Lower lobe of right lung (tissue), 2 donors: Measurements from ENCODE around the gene TRAF1. TPM values are rescaled to one million over a fixed set of nuclear protein-coding genes. Genes with fewer than 3 reads are reported as not detected.

Experiments used
- ATAC-seq, 2 donors: fragments of 200-7000 bp; cut with Tn5 transposase; one replicate each; pipeline ENCODE4 v1.9.1; 2020 to 2022; ENCODE audit warnings: mild to moderate bottlenecking in 2 of 2, moderate library complexity in 2 of 2
- DNase-seq: peaks from one replicate; pipeline ENCODE4 v3.0.0-alpha.2; 2020
- H3K27ac ChIP-seq: fragments of 200-600 bp; one replicate; pipeline ENCODE4 v1.8.0; 2022
- H3K27me3 ChIP-seq: fragments of 200-600 bp; one replicate; pipeline ENCODE4 v1.8.0; 2022; ENCODE audit warnings: low read depth
- H3K36me3 ChIP-seq: fragments of 200-600 bp; one replicate; pipeline ENCODE4 v1.8.0; 2022; ENCODE audit warnings: mild to moderate bottlenecking
- H3K4me1 ChIP-seq: fragments of 200-600 bp; one replicate; pipeline ENCODE4 v1.8.0; 2022
- H3K4me3 ChIP-seq: fragments of 200-600 bp; one replicate; pipeline ENCODE4 v1.8.0; 2022; ENCODE audit warnings: mild to moderate bottlenecking
- H3K9me3 ChIP-seq: fragments of 200-600 bp; one replicate; pipeline ENCODE4 v1.8.0; 2022
- CTCF ChIP-seq: fragments of 200-600 bp; IDR thresholded peaks from one replicate; pipeline ENCODE4 v1.8.0; 2022; ENCODE audit warnings: antibody characterized with exemption, mild to moderate bottlenecking
- intact Hi-C: fragments of 100-400 bp; cut with DNase I; formaldehyde crosslinking; loops from one replicate; pipeline ENCODE4 v1.11.0; 2022
- total RNA-seq: library from RNA; stranded (reverse); fragmentation: NEBNext Ultra II Directional; extraction: Animal tissue kit (Norgen Biotek cat#: 25700); gene quantifications from one replicate; pipeline ENCODE4 v1.2.1, GENCODE V29; 2021
- donor health status: DM: no; HTN: yes; CAD: no; lungs with severe emphysema.

TRAF1 gene
- total RNA-seq, 1 donor from 2014 or later = 5.8 TPM

DNA sequence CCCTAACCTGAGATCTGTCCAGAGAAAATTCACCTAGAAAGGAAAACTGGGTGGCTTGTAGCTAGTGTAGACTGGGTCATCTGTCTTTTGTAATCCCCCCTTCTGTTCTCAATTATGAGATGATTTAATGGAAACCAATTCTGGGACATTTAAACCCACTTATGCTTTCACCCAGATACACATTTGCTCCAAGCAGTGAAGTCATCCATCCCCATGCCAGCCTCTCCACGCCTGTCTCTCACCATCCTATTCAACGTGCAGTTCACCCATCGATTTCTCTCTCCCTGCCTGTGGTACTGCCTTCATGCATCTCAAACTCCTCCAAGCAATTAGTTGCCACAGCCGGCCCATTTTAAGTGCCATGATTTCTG lies 51.4 kb downstream of the TRAF1 start:
- intact Hi-C loops = no loop called here

GRCh38 chr9:120874226-120875194 lies 52.1 kb downstream of the TRAF1 start:
- Histone ChIP-seq H3K27ac (no peak overlapping the region), H3K4me1 (peaks cover 14% of the 10 kb centered on the region), H3K9me3 (no peaks in the 10 kb centered on the region), H3K4me3 (no peak overlapping the region), H3K27me3 (no peaks in the 10 kb centered on the region), H3K36me3 (peaks cover 12% of the 10 kb centered on the region)
- no peak for ATAC-seq
- intact Hi-C loops = no loop called here
- TF ChIP-seq CTCF = no peak
- DNase-seq = no peak

More for the DNA sequence above, 51.4 kb downstream of the TRAF1 start:
- DNase-seq (no peak), ATAC-seq (no peak)
- no peaks in the 10 kb centered on the region for H3K27me3 ChIP-seq
- H3K4me1 ChIP-seq = peaks cover 12% of the 10 kb centered on the region
- peak overlapping the region; percentile 89 for H3K27ac ChIP-seq
- TF ChIP-seq CTCF = no peak
- H3K9me3 ChIP-seq = no peaks in the 10 kb centered on the region
- H3K36me3 ChIP-seq = peaks cover 12% of the 10 kb centered on the region
- peak overlapping the region; percentile 82 for H3K4me3 ChIP-seq

DNA sequence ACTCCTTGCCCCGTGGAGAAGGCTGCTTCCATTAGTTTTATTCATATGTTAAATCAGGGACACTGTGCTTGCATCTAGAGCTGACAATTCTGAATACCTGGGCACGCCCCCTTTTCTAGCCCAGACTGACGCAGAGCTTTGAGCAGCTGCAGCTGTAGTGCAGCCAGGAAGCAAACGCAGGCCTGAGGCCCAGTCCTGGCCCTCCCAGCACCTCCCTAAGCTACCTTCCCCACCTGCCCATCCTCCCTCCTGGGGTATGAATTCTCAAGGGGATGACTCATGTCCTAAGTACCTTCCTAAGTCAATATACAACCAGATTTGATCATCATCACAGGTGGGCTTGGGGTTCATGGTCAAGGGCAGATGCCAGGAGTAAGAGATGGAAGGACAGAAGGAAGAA lies 53.1 kb downstream of the TRAF1 start:
- ATAC-seq = no peak
- Histone ChIP-seq H3K36me3 (peaks cover 12% of the 10 kb centered on the region), H3K4me1 (peaks cover 20% of the 10 kb centered on the region), H3K4me3 (no peak overlapping the region), H3K27me3 (no peaks in the 10 kb centered on the region), H3K9me3 (no peaks in the 10 kb centered on the region), H3K27ac (no peak overlapping the region)
- TF ChIP-seq CTCF = no peak
- intact Hi-C loops = no loop called here
- no peak for DNase-seq

GRCh38 chr9:120872791-120873502 lies 53.6 kb downstream of the TRAF1 start:
- Histone ChIP-seq H3K4me3 (no peak overlapping the region), H3K9me3 (no peaks in the 10 kb centered on the region), H3K27ac (no peak overlapping the region), H3K36me3 (peaks cover 12% of the 10 kb centered on the region), H3K4me1 (peaks cover 25% of the 10 kb centered on the region), H3K27me3 (no peaks in the 10 kb centered on the region)
- TF ChIP-seq CTCF = no peak
- intact Hi-C loops = no loop called here
- ATAC-seq (no peak), DNase-seq (no peak)

GRCh38 chr9:120870206-120870605 lies 56.4 kb downstream of the TRAF1 start:
- DNase-seq = no peak
- Histone ChIP-seq H3K36me3 (peaks cover 35% of the 10 kb centered on the region), H3K9me3 (no peaks in the 10 kb centered on the region), H3K27ac (no peak overlapping the region), H3K4me1 (peaks cover 16% of the 10 kb centered on the region), H3K4me3 (no peak overlapping the region), H3K27me3 (no peaks in the 10 kb centered on the region)
- TF ChIP-seq CTCF = no peak
- intact Hi-C loops = no loop called here
- no peak for ATAC-seq
